ENCODE data around the gene ANXA8.
"Not testable (repeated sequence)": the region's sequence is repeated elsewhere in the genome, so short reads cannot be mapped to it uniquely, and the experiment has no call there.

The ANXA8 gene

DNA sequence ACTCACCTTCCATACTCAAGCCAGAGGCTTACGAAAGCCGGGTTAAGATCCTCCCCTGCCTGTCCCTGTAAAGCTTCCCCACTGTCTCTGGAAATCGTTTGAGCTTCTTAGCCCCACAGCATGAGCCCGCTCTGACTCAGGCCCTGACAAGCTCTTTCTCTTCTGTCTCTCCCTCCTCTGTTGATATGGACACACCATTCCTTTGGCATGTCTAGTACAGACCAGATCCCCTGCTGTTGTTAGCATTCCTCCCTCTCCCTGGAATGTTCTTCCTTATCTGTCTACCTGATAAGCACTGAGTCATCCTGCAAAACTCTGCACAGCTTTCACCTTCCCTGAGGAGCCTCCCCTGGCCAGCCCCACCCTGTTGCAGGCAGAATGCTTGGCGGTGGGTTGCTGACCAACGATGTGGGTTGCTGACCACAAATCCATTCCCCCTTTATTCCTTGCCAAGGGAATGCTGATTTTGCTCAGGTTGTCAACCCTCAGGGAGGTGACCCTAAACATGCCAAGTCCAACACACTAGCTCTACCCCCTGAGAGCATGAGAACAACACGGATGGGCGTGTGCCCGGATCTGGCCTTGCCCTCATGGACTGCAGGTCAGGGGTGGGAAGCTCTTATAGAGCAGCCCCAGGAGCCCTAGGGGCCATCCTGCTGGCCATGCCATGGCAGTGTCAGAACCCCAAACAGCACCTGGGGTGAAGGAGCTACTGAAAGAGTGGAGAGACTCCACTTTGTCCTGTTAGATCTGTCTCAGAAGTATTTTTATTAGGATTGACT, 21.1 kb downstream of the ANXA8 start:
- ATAC-seq: not testable (repeated sequence)

DNA sequence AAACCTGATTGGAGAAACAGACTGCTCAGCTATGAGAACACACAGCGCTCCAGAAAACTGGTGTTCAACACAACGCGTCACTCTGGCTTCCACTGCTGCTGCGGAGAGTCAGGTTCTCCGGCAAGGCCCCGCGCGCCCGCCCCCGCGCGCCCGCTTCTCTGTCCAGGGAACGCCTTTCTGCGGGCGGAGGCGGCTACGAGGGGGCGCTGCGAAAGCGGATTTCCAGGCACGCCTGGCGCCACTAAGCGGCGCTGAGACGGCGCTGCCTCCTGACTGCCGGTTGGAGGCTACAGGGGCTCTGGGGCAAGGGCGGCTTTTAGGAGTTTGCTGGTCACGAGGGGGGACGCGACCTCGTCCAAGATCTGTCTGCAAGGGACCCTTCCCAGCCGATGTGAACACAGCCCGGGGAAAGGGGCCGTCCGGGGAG, 22.6 kb downstream of the ANXA8 start:
- peak; percentile 23 to 29 for ATAC-seq

DNA sequence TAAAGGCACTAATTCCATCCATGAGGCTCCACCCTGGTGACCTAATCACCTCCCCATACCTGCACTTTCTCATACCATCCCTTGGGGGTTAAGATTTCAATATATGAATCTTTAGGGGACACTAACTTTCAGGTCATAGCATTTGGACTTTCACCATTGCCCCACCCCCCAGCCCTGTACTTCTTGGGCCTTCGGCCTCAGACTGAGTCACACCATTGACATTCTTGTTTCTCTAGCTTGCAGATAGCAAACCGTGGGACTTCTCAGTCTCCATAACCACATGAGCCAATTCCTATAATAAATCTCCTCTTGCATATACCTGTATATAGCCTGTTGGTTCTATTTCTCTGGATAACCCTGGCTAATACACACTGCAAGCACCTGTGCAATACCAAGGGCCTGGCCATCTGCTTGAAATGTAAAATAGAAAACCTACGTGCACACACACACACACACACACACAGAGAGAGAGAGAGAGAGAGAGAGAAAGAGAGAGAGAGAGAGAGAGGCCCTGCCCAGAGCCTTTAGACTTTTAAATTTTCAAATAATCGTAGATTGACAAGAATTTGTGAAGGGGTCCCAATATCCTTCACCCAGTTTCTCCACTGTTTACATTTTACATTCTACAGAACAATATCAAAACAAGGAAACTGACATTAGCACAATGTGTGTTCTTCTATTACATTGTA, 25.3 kb downstream of the ANXA8 start:
- ATAC-seq: no peak

DNA sequence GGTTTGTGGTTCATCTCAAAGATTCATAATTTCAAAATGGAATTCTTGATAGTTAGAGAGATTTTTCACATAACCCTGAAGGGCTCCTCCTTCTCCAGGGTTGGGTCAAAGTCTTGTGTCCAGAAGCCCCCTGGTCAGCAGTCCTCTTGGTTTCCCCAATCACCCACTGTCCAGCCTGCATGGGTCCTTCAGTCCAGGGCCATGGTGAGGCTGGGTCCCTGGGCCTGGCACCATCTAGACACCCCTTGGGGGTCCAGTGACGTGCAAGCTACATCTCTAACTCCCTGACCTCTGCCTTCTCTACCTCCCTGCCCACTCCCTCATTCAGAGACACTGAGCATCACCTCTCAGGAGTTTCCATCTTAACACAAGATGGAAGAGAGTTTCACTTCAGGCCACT, 26.1 kb downstream of the ANXA8 start:
- ATAC-seq: no peak

DNA sequence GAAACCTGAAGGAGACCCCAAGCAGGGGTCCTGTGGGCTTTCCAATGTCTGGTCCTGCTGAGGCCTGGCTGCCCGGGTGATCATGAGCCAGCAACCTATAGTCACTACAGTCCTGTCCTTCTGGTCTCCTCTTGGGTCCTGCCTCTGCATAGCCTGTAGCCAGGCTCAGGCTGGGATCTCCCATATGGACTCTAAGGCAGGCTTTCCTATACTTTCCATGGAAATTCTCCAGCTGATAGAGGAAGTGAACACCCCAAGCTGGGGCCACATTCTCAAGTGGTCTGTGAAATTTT, 26.4 kb downstream of the ANXA8 start:
- ATAC-seq: no peak

DNA sequence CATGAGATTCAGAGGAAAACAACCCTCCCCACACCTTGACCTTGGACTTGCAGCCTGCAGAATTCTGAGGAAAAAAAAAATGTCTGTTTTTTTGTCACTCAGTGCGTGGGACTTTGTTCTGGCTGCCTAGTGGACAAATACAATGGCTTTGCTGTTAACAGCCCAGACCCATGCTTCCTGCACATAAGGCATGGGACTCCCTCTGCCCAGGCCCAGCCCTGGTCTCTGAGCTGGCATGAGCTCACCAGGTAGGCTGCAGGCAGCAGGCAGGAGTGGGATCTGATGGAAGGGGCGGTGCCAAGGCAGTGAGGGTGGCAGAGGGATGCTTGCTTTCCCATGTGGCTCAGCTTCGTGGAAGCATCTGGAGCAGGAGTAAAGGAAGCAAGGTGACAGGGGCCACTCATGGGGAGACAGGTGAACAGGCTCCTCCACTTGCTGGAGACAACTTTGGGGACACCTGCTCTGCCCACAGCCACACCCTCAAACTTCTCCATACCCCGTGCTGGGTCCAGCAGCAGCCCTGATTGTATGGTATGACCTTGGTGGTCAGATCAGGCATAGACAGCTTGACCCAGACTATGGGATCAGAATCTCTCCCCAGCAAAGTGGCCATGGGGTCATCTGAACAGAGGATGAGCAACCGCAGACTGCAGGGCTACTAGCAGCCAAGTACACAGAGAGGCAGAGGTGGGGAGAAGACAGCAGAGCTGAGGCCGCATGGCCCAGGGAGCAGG, 27.0 kb downstream of the ANXA8 start:
- ATAC-seq: no peak

DNA sequence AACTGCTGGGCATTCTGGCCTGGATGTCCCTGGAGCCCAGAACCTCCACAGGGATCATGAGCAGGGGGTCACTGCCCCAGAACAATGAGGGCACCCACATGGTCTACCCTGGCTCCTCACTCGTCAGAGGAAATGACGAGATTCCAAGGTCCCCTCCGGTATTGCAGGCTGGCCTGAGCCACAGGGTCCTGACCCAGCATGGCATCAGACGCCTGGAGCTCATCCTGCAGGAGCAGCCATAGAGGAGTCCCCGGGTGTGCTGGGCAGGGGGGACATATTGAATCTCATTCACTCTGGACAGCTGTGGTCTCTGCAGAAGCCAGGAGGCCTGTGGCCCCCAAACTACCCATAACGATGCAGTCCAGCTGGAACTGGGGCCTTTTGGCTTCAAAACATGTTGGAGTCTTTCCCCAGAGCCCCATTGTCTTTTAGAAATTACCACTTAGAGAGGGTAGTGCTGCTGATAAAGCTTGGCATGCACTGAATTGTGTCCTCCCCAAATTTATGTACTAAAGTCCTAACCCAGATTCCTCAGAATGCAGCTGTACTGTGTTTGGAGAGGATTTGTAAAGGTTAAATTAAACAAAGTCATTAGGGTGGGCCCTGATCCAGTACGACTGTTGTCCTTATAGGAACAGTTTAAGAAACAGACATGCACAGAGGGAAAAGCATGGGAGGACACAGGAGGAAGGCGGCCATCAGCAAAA, 27.7 kb downstream of the ANXA8 start:
- ATAC-seq: no peak

DNA sequence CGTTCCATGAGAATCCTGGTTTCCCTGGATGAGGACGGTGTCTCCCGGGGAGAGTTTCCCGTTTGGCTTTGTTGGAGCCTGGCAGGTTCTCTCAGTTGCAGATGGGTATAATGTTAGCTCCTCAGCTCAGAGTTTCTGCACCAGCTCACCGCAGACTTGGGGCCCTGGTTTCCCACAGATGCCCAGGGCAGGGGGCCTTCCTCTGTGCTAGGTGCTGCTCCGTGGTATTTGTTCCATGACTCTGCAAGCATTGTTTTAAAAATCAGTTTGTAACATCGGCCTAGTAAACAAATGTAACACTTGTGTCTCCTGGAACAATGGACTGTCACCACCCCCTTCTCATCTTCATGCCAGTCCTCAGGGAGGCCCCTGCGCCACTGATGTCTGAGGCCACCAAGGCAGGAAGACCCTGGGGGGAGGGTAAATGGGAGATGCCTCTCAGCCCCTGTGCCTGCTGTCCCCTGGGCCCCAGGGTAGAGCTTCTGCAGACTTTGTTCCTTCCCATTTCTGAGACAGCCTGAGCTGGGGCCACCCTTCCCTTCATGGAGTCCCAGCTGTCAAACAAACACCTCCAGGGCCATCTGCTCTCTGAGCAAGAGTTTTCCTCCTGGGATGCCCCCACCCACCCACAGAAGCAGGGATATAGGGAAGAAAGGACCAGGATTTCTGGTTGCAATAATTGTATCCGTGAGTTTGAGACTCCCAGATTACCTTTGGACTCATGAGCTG, 28.4 kb downstream of the ANXA8 start:
- ATAC-seq: not testable (repeated sequence)

DNA sequence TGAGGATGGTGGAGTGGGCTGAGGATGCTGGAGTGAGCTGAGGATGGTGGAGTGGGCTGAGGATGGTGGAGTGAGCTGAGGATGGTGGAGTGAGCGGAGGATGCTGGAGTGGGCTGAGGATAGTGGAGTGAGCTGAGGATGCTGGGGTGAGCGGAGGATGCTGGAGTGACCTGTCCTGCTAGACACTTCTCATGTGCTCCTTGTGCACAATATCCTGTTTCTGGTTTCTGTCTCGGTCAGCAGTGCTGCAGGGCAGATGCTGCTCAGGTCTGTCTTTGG, 29.2 kb downstream of the ANXA8 start:
- no peak for ATAC-seq

DNA sequence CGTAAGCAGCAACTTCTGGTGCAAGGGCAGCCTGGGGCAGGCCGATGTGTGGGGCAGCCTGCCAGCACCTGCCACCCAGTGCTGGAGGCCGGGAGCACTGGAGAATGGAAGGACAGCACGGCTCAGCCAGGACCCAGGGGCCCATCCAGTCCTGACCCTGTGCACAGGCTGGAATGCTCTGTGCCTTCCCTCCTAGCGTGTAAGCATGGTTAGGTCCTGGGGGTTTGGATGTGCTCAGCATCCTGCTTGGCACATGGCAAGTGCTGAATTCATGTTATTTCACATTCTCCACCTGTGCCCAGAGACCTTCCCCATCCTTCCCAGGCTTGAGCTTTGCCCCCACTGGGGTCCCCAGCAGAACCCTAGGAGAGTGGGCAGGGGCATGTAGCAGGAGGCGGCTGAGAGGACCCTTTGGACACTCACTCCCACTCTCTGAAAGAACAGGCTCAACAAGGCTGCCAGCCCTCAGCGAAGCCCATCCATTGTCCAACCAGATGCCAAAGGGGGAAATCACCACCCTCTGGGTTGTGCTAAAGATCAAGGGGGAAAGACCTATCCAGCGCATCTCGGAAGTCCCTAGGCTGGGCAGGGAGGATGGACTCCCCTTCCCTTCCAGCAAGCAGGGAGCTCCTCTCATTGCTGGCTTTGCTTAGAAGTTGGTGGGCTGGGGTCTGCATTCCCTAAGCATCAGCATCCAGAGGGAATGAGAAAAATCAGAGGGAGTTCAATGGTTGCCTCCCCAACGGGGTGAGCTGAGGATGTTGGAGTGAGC, 29.7 kb downstream of the ANXA8 start:
- ATAC-seq: no peak

DNA sequence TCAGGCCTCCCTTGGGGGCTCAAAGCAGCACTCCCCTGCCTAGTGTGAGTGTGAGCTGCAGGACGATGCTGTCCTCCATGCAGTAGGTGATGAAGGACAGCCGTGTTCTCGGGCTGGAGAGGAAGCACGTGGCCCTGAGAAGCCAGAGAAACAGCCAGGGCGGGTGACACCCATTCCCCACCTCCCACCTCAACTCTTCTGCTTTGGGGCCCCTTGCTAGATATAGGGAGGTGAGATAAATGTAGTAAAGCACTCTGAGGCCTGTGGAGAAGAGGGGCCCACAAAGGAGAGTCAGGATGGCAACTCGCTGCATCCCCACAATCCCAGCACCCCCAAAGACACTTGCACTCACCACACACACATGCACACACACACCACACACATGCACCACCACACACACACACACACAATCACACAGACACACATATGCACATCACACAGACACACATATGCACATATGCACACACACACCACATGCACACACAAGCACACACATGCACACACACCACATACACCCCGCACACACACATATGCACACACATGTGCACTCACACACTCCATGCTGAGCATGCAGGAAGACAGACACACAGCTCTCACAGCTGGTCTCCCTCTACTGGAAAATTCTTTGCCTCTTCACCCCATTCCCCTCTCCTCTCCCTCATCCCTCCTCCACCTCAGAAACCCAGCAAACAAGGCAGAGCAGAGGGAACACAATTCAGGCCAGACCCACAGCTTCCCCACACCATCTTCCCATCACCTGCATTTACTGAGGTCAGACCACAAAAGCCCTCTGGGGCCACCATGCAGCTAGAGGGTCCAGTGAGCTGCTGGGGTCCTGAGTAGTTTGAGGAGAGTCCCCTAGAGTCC, 30.5 kb downstream of the ANXA8 start:
- ATAC-seq: no peak

DNA sequence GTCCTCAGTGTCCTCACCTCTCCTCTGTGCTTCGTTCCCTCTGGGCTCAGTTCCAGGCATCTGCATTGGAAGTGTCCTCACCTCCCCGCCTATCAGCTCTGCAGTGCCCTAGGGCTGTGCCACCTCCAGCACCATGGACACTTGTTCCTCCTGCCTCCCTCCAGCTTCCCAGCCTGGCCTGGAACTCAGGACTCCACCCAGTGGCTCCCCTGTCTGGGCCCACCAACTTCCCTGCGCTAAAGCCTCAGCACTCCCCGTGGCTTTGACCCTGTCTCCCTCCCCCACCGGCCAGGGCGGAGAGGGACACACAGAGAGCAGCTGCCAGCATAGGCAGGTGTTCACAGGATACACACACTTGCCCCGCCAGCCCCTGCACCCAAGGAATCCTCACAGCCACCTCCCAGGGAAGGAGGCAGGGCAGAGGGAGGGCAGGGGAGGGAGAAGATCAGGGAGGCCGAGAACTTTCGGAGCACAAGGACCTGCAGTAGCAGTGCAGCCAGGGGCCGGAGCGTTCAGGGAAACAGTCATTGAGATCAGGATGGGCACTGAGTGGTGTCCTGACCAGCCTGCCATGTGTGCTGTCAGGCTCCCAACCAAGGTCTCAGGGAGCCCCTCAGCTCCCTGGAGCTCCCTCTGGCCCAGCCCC, 31.3 kb downstream of the ANXA8 start:
- ATAC-seq: no peak

DNA sequence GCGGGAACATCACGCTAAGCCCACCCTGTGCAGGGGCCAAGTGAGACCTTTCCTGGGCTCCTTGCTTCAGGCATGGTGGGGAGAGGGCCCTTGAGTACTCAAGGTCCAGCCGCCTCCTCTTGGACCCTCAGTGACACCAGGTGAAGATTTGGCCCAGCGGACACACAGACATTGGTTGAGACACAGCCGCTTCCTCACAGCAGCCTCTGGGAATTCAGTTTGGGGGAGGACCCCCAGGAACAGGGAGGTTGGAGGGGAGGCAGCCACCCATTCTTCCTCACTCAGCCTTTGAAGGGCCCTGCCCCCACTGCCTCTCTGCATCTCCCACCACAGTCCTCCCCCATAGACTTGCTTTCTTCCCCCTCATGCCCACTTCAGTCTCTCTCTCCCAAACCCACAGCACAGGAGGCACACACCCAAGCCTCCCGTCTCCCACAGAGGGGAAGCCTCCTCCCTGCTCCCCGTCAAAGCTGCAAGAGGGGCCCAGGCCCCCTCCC, 31.9 kb downstream of the ANXA8 start:
- ATAC-seq: no peak

DNA sequence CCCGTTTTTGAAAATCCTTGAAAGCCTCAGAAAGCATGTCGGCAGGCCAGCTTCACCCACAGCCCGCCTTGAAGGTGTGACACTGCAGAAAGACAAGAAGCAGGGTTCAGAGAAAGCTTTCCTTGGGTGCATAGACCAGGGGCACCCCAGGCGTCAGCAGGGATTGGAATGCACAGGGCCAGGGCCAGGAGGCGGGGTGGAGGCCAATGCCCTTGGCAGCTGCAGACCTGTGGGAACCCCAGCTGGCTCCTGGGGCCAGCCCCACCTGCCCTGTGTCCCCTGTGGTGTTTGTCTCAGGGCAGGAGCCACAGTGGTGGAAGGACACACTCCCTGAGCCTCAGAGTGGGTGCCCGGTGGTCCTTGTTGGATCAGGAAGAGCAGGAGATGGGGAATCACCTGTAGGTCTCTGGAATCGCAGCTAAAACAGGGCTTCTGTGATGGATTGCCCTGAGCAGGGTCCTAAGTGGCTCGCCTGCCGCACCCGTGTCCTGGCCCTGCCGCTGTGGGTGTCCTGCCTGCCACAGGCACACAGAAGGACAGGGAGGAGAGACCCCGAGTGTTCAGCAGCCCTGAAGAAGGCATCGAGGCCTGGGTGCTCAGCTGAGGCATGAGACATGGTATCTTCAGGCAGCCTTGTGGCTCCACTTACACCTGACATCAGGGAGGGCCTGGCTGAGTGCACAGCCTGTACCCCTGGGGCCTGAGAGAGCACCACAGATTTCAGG, 32.5 kb downstream of the ANXA8 start:
- no peak for ATAC-seq

DNA sequence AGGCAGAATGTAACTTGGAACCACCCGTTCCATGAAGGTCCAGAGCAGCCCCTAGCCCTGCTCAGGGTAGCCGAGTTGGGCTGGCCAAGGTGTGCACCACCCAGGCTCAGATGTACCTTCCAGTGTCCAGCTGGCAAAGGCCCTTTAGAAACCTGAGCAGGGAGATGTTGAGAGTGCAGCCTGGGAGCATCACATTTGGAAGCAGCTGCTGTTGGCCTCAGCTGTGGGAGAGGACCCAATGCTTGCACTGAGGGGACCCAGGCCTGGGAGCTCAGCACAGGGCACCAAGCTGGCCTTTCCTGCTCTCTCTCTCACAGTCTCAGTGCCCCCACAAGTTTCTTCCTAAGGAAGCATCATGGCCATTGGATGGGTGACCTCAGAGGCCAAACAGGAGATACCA, 33.5 kb downstream of the ANXA8 start:
- ATAC-seq: no peak

DNA sequence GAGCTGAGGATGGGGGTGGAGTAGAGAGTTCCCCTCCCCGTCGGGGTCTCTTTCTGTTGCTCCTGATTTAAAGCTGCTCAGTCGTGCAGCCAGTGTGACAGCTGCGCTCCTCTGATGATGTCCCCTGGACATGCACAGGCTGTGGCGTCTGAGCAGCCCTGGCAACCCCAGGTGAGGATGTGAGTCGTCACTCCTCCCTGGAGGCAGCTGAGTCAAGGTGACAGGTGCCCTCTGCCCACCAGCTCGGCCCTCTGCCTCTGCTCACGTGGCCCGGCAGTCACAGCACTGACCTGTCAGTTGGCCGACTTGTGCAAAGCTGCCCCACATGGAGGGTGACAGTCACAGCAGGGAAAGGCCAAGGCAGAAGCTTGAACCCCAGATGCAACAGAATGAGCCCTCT, 33.9 kb downstream of the ANXA8 start:
- no peak for ATAC-seq

DNA sequence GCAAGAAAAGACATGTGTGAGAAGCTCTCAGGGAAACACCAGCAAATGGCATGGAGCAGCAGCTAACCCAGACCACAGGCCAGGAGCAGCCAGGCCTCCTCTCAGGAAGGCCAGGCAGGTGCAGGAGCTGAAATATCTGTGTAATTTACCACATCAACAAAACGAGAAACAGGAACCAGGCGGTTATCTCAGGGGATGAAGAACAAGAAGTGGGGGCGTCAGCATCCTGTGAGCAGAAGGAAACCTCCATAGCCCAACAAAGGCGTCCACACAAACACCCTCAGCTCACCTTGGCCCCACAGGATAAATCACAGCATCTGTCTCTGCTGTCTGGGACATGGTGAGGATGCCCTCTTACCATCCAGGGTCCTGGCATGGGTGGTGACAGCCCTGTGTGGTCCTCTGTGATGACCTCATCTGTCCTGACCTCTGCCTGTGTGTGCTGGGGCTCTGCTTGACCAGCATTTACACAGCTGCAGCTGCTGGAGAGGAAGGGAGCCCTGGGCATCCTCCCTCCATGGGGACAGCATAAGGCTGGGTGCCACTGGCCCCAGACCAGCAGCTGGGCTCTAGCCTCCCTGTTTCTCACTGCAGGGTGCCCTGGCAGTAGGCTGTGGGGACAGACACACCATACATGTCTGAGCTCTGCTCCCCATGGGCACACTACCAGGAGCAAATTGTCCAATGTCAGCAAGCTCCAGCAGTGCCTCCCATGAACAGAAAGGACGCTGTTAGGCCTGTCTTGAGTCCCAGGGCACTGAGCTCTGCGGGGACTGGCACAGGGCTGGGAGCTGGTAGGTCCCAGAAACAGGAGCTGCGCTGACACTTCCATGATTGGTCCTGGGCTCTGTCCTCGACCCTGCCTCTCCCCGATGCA, 34.6 kb downstream of the ANXA8 start:
- ATAC-seq: no peak

DNA sequence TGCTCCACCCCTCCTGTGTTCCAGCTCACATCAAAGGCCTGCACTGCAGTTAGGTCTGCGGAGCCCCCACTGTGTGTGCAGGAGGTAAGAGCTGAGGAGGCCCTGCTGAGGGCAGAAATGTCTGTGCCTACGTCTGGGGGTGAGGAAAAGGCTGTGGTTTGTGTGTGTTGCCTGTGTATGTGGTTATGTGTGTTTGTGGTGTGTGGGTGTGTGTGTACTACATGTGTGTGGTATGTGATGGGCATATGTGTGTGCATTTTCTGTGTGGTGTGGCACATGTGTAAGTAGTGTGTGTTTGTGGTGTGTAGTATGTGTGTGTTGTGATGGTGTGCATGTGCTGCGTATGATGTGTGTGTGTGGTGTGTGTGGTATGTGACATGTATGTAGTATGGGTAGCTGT, 36.2 kb downstream of the ANXA8 start:
- no peak for ATAC-seq

DNA sequence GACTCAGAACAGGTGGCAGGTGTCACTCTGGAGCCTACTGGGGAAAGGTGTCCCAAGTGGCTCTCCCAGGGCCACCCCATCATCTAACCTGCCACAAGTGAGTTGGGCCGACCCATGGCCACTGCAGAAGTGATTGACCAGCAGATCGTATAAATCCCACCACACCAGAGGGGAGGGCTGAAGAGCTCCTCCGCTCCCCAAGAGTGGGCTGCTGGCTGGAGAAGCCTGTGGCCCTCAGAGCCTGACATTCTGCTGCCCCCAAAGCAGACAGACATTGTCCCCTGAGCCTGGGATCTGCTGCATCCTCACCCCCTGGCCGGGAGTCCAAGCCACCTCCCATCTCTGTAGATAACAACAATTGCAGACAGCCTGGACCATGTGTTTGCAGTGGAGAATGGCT, 36.7 kb downstream of the ANXA8 start:
- ATAC-seq: no peak
